GM19240 (cell line): ENCODE data around the gene MYDGF.
"Not testable (repeated sequence)": the region's sequence is repeated elsewhere in the genome, so short reads cannot be mapped to it uniquely, and the experiment has no call there.

Source experiments
- DNase-seq: peaks from one replicate; pipeline ENCODE4 v3.0.0; 2011; ENCODE audit warnings: low spot score; ENCODE audit not compliant: insufficient read length

Gene MYDGF

DNA sequence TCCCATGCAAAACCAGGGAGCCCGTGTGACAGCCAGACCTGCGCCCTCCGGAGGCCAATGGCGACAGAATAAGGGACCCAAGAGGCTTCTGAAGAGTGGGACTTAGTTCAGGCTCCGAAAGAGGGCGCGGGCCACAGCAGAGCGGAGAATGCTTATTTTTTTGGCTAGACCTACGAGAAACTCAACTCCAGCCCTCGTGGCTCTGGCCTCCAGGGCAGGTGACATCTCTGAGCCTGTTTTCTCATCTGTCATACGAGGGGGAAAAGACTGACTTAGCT lies 30.5 kb upstream of the MYDGF start:
- DNase-seq: no peak

DNA sequence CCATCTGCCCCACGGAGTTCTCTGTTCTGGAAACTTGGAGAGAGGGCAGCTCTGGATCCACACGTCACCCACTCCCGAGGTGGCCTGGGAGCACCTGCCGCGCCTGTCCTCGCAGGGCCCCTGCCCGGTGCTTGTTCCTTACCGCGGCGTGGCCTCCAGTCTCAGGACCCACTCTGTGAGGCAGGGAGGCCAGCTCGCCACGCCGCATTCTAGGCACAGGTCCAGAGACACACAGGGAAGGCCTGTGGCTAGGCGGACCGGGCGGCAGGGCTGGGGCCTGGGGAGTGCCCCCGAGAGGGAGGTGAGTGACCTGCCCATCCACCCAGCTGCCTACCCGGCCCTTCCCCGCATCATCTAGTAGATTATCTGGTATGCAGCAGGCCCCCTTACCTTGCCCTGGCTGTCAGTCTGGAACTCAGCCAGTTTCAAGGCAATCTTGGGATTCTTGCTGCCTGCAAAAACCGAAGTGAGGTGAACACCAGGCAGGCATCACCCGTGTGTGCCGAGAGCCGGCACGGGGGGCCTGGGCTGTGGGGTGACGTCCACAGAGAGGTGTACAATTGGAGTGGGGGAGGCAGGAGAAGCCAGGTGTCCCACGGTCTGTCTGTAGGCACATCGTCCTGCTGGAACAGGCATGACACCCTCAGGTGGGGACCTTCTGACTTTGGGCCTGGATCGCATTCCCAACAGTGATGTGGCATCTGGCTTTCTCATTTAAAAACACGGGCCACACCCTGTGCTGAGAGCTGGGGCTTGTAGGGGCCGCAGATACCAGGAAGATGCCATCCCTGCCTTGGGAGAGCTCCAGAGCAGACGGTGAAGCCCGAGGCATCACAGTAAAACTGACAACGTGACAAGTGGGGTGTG lies 29.9 kb upstream of the MYDGF start:
- no peak for DNase-seq

DNA sequence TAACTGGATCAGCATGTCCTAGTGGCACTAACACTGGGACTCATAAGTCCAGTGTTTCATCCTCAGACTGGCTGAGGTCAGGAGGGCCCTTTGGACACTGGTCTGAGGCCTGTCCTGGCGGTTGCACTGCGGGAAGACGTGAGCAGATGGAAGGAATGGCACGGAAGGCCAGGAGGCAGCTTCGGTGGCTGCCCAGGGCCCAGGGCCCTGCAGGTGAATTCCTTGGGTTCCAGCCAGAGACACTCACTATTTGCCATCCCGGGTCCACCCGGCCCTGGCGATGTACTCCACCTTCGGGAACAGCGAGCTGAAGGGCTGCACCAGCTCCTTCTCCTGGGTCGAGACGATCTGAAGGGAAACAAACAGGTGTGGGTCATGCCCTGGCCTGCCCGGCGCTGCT lies 27.2 kb upstream of the MYDGF start:
- DNase-seq: no peak

DNA sequence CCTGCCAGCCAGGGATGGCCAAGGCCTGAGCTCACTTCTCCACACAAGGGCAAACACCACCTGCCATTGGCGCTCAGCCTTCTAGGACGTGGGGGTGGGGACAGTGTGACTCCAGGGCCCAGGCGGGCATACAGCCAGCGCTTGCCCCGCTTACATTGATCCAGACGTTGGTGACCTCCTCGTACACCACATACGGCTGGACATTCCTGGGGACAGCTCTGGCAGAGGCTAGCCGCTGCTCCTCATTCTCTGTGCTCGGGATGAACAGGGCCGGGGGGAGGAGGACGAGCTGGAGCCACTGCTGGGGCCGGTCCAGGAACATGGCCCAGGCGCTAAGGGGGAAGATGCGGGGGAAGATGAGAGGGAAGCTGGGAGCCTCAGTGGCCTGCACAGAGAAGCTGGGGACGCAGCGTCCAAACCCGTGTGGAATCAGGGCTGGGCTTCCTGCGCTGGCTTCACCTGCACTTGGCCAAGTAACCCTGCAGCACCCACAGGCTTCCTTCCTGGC lies 25.1 kb upstream of the MYDGF start:
- no peak for DNase-seq

DNA sequence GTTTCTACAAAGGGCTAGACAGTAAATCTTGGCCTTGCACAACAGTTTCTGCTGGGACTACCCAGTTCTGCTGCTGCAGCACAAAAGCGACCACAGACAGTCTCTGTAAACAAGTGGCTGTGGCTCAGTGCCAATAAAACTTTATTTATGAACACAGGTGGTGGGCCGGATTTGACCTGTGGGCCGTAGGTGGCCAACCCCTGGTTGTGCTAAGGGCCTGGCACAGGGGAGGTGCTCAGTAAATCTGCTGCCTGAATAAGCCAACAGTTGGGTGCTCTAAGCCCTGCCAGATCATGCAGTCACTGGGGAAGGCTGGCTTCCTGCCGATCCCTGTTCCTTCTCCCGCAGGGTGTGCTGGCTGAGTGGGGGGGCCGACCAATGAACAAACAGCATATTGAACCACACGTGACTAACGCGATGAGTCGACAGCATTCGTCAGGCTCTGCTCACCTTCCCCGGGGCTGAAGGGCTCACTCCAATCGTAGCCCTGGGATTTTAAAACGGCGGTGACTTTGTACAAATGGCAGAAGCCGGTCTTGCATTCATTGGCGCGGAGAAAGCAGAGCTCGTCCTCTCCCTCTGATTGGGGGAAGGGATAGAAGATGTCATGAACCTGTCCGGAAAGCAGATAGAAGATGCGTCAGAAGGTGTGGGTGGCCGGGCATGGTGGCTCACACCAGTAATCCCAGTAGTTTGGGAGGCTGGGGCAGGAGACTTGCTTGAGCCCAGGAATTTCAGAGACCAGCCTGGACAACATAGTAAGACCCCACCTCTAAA lies 24.3 kb upstream of the MYDGF start:
- DNase-seq: no peak

DNA sequence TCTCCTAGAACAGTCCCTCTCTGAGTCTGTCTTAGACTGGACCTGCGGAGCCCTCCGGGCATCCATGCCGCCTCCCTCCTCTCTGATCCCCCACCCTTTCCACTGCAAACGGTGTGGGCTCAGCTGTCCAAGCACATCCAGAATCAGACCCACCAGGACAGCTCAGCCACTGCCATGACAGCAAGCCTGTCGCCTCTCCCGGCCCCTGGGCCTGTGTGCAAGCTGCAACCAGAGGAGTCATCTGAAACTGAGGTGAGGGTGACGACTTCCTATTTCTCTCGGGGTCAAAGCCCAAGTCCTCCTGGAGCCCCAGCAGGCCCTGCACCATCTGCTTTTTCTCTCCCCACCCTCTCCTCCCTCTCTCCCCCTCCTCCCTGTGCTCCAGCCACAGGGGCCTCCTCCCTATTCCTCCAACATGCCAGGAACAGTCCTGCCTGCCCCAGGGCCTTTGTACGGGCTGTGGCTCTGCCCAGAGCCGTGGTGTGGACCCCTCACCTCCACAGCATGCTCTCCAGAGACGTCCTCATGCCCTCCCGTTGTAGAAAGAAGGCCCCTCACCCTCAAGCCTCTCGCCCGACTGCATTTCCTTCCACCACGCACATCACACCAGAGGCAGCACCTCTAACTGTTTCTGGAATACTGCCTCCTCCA lies 23.5 kb upstream of the MYDGF start:
- no peak for DNase-seq

DNA sequence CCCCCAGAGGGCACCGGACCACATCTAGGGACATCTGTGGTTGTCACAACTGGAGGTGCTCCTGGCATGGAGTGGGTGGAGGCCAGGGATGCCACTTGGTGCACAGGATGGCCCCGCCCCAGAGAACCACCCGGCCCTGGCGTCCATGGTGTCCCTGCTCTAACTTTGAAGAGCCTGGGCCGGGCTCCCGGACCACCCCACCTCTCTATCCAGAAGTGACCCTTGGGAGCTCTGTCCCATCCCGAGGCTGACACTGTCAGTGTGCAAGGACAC lies 22.9 kb upstream of the MYDGF start:
- no peak for DNase-seq

DNA sequence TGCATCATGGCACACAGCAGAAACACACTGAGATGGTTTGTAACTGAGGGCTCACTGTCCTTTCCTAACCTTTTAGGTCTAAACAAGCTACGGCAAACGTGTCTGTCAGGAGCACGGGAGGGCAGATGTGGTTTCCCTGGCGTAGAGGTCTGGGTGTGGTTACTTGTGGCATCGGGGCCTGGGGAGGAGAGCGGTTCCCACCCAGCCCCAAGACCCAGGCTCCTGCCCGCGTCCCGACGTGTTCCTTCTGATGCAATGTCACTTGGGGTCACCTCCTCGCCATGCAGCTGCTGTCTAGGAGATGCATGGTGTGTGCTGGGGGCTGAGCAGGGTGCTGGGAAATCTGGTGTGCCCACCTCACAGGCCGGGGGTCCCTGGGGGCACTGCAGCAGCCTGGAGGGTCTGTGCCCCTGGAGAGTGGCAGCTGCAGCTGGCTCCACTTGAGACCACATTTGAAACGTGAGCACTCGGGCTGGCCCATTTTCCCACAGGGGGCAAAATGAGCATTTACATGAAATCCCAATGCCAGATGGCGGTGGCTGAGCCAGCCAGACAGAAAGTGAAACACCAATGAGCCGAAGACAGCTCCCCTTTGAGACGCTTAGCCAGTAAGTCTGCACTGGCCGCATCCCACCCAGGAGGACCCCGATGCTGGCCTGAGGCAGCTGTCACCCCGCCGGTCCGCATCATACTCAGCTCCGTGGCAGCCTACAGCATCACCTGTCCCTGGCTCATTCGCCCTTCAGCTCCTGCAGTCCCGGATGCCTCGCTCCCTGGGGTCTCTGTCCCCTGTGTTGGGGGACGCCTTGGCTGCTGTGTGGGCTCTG lies 22.3 kb upstream of the MYDGF start:
- no peak for DNase-seq

DNA sequence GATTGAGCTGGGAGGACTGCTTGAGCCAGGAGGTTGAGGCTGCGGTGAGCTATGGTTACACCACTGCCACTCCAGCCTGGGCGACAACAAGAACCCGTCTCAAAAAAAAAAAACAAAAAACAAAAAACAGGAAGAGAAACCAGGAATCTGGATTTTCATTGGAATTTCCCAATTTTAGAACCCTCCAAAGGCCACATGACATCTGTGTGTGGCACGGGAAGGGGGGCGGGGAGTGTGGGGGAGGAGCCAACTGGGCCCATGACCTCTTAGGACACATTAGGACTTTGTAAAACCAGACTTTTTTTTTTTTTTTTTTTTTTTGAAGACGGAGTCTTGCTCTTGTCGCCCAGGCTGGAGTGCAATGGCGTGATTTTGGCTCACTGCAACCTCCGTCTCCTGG lies 21.2 kb upstream of the MYDGF start:
- DNase-seq: no peak

DNA sequence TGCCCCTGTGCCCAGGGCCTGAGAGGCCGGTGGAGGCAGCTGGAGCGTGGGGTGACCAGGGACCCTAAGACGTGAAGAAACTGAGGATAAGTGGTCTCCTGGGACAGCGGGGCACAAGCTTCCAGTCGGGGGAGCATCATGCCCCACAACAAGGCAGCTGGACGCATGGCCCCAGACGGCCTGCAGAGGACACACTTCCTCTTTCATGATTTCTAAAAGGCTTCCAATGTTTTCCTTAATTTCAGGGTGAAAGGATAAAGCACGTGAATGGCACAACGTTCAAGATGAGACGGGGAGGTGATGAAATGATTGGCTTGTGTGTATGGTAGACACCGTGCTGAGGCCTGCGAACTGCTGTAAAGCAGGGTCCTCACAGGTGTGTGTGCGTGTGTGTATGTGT lies 20.2 kb upstream of the MYDGF start:
- DNase-seq: no peak

DNA sequence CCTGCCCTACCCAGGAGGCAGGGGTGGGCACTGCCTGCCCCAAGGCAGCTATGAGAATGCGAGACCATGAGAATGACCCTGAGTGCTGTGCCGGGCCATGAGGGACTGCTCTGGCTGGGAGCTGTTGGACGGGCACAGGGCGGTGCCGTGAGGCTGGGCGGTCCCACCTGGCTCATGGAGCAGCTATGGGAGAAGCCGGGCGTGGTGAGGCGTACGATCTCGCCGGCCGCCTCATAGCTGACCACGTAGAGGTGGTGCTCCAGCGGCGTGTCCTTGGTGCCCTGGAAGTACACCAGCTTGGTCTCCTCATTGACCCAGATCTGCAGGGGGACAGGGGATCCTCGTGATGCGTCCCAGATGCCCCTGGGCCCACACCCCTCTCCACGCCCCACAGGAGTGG lies 19.3 kb upstream of the MYDGF start:
- no peak for DNase-seq

DNA sequence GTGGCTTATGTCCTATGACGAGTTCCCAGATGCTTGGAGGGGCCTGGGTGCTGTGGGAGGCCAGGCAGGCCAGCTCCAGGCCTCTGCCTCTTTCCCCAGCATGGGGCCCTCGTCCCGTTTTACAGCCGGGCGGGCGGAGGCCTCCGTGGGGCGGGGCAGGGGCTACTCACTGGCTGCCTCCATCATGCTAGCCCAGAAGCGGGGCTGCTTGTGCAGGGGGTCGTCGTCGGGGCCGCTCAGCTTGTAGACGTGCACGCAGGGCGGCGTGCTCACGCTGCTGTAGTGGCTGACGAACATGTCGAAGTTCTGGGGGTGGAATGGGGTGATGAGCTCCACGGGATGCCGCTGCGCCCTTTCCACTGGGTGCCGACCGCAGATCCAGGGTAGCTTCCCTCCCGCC lies 18.4 kb upstream of the MYDGF start:
- DNase-seq: no peak

DNA sequence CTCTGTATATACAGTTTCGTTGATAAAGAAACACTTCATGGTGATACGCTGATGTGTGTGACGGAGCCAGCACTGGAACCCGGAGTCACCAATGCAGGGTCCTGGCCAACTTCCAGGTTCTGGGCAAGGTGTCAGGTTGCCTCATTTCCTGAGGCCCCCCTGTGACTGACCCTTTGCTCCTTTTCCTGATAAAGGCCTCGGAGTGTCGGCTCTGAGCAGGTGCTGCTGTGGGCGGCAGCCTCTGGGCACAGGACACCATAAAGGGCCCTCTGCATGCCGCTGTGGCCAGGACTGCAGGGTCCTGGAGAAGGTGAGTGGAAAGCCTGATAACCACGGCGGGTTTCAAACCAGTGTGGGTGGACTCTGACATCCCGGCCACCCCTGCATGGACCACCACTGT lies 17.3 kb upstream of the MYDGF start:
- no peak for DNase-seq

DNA sequence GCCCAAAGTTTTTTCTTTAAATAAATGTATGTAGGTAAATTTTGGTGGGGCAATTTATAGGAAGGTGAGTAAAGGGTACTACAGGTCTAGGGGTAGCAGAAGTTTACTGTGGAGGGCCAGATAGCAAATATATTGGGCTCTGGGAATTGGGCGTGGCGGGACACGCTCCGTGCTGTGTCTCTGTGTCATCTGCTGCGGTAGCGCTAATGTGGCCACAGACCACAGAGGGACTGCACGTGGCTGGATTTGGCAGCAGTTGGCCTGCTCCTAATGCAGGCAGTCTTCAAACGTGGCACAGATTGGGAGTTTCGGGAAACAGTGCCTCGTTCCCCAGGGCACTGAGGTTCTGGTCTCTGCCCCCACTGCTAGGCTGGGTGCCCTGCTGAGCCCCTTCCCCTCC lies 16.6 kb upstream of the MYDGF start:
- no peak for DNase-seq

DNA sequence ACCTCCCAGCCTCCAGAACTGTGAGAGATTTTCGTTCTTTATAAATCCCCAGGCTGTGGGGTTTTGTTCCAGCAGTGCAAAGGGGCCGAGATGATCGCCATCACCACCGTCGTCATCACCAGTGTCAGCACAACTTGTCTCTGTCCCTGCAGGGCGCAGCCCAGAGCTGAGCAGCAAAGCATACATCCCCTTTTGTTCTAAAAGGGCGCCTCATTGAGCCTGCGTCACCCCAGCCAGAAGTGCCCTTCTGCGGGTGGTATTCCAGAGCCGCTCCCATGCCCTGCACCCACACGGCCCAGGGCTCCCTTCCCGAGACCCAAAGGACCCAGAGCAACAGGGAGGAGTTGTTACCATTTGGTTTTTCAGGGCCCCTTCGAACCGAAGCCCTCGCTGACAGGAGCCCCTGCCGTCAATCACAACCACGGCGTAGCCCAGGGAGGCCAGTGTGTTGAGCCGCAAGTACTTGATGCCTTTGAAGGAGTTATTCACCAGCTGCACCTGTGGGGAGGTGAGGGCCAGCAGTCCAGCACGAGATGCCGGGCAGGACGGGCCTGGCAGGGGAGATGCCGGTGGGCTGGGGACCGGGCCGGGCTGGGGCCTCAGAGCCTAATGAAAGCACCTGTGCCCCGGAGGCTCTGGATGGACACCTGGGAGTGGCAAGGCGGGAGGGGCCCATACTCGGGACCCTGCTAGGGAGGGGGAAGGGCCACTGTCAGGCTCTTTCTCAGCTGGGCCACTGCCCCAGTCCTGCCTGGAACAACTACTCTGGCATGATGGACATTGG lies 14.4 kb upstream of the MYDGF start:
- DNase-seq: no peak

DNA sequence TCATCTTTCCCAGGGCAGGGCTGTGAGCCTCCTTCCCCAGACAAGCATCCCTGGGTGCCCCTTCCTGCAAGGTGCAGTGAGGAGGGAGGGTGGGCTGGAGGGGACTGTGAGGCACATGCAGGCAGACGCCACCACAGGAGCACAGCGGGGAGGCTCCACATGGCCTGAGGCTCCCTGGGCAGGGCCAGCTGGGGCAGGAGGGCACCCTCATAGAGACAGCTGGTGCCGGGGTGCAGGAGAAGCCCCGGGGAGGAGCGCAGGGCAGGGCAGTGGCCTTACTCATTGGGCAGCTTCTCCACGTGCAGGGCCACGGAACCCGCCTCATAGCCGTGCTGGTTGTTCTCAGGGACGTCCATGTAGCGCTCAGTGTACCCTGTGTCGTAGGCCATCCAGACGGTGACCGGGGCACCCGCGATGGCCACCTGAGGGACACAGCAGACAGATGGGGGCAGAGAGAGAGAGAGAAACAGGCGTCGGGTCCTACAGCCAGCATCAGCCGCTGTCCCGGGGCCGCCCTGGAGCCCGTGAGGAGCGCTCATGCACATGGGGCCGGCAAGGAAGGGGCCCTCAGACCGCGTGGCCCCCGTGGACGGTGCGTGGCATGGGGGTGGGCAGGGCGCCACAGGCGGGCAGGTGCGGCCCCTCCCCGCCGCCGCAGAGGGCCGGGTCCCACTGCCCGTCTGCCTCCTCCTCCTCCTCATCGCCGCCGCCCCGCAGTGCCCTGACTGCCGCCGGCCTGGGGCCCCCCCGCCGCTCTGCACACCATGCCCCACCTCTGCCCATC lies 12.5 kb upstream of the MYDGF start:
- no peak for DNase-seq

DNA sequence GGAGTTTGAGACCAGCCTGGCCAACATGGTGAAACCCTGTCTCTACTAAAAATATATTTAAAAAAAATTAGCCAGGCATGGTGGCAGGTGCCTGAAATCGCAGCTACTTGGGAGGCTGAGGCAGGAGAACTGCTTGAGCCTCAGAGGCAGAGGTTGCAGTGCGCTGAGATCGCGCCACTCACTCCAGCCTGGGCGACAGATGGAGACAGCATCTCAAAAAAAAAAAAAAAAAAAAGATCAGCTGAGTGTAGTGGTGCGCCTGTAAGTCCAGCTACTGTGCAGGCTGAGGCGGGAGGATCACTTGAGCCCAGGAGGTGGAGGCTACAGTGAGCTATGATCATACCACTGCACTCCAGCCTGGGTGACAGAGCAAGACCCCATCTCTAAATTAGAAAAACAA lies 9.9 kb upstream of the MYDGF start:
- DNase-seq: not testable (repeated sequence)

DNA sequence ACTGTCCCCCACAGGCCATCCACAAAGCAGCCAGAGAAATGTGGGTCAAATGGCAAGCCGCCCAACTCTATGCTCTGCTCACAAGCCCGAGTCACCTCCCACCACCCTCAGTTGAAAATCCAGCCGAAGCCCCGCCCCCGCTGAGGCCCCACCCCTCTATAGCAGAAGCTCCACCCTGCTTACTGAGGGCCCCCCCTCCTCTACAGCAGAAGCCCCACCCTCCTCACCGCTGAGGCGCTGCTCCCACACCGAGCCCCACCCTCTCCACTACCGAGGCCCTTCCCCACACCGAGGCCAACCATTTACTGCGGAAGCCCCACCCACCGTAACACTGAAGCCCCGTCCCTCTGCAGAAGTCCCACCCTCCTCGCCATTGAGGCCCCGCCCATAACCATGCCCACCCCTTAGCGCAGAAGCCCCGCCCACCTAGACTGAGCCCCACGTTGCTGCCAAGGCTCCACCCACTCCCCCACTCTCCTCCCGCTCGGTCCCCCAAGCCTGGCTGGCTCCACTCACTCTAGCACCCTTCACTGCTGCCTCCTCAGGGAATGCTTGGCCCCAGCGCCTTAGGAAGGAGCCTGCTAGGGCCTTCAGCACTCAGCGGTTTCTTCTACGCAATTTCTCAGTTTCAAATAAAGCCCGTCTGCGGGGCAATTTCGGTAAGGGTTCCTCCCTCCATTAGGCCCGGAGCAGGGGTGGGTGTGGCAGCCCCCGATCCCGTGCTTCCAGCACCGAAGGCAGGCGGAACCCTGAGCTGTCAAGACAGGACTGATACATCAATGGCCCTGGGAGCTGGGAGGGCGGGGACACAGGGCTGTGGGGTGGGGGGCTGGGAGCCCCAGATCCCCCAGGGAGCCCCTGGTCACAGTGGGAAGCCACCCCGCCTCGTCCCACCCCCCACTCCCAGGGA lies 9.0 kb upstream of the MYDGF start:
- DNase-seq: no peak
